ENCODE data around the gene FCRL6.

Gene FCRL6

GRCh38 chr1:159835356-159835755 is 33.2 kb downstream of the FCRL6 start:
- no peak for DNase-seq (ENCODE audit: low read depth in 4 of 4, low spot score in 1 of 4)

DNA sequence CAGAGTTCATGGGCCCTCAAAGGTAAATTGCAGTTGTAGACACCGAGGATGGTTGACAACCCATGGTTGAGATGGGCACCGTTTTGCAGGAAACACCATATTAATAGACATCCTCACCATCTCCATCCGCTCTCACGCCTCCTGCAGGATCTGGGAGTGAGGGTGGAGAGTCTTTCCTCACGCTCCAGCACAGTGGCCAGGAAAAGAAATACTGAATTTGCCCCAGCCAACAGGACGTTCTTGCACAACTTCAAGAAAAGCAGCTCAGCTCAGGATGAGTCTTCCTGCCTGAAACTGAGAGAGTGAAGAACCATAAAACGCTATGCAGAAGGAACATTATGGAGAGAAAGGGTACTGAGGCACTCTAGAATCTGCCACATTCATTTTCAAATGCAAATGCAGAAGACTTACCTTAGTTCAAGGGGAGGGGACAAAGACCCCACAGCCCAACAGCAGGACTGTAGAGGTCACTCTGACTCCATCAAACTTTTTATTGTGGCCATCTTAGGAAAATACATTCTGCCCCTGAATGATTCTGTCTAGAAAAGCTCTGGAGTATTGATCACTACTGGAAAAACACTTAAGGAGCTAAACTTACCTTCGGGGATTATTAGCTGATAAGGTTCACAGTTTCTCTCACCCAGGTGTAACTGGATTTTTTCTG is 33.8 kb downstream of the FCRL6 start:
- no peak for DNase-seq (ENCODE audit: low read depth in 4 of 4, low spot score in 1 of 4)

GRCh38 chr1:159838715-159839114 is 36.6 kb downstream of the FCRL6 start:
- no peak for DNase-seq (ENCODE audit: low read depth in 4 of 4, low spot score in 1 of 4)

DNA sequence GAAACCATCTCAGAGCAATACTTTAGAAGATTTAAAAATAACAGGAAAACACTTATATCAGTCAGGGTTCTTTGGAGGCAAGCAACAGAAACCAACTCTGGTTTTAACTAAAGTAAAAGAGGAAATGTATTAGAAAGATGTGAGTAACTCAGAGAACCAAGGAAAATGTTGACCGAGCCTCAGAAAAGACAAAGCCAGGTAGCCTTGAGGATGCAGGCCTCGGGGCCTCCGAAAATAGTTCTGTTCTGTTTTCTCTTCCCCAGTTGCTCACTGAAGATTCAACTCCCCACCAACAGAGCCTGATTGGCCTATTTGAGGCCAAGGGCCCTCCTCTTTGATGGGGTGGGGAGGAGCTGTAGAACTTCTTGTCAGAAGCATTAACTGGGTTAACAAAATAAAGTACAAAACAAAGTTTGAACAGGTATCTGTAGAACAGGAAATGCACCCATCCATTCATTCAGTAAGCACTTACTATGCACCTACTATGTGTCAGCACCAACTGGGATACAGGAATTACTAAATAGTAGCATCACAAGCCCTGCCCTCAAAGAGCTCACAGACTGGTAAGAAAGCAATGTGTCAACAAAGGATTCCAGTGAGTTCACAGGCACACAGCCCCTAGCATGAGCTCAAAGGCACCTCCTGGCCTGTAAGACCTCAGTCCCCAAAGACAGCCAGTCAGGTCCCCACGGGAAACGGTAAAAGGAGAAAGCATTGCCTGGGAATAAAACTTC is 37.1 kb downstream of the FCRL6 start:
- no peak for DNase-seq (ENCODE audit: low read depth in 4 of 4, low spot score in 1 of 4)

DNA sequence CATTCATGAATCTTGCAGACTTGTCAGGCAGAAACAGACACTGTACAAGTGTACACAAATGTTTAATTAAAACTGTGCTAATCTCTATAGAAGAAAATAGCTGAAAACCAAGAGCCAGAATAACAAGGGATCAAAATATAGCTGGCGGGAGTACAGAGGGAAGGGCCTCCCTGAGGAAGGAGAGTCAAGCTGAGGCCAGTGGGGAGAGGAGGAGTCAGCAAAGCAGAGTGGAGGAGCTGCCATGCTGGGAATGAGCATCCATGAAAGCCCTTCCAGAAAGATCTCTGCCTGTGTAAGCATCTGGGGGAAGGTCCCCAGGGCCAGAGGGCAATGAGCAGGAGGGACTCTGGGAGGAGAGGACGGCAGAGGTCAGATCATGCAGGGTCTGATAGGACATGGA is 39.6 kb downstream of the FCRL6 start:
- DNase-seq (ENCODE audit: low read depth in 4 of 4, low spot score in 1 of 4) = no peak

DNA sequence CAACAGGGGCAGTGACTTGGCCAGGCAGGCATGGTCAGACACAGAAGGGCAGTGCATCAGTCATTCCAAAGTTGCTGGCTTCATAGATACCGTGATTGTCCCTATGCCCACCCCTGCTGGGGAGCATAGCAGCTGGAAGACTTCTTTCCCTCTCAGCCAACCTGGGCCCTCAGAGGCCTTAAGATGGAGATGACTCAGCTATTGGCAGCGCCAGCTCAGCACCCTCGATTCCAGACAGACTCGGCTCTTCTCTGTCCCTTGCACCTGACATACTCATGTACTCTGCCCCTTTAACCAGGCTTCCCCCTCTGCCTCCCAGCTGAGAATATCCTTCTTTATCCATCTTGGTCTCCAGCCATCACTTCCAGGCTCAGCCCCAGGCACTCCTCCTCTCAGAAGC is 41.3 kb downstream of the FCRL6 start:
- DNase-seq (ENCODE audit: low read depth in 4 of 4, low spot score in 1 of 4) = no peak

- no peak for DNase-seq (ENCODE audit: low read depth in 4 of 4, low spot score in 1 of 4)
These were observed 43.8 kb downstream of the FCRL6 start for GRCh38 chr1:159845751-159846629.

DNA sequence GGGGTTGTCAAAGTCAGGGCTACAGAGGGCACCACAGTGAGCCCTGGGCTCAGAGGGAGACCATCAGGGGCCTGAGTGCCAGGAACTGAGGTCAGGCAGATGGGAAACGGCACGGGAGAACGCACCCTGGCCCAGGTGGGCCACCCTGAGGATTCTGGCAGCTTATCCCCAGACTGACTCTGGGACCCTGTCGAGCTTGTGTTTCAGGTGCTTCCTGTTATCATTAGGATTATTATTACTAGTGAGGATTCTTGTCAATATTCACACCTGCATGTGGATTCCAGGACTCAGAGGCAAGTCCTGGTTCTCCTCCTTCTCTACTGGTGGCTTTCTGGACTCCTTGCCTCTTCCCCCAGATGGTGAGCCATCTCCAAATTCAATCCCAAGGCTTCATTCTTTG is 45.1 kb downstream of the FCRL6 start:
- DNase-seq (ENCODE audit: low read depth in 4 of 4, low spot score in 1 of 4) = no peak

- no peak for DNase-seq (ENCODE audit: low read depth in 4 of 4, low spot score in 1 of 4)
These were observed 46.2 kb downstream of the FCRL6 start for GRCh38 chr1:159848326-159848725.

- DNase-seq (ENCODE audit: low read depth in 4 of 4, low spot score in 1 of 4) = no peak
These were observed 47.6 kb downstream of the FCRL6 start for GRCh38 chr1:159849626-159850366.

DNA sequence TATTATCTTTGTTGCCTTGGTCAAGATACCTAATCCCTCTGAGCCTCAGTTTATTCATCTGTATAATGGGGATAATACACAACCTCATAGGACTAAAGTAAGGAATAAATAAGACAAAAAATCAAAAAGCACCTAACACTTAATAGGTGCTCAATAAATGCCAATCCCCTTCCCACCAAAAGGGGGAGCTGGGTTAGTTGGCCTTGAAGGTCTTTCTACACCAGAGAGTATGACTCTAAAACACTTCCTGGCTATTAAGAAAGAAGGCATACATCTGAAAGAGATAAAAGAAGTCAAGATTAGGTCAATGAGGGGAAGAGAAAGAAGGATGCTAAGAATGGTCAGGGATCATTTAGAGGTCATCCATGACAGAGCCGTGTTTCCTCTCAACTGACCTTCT is 49.2 kb downstream of the FCRL6 start:
- DNase-seq (ENCODE audit: low read depth in 4 of 4, low spot score in 1 of 4) = no peak

- no peak for DNase-seq (ENCODE audit: low read depth in 4 of 4, low spot score in 1 of 4)
These were observed 51.4 kb downstream of the FCRL6 start for GRCh38 chr1:159853417-159854115.

DNA sequence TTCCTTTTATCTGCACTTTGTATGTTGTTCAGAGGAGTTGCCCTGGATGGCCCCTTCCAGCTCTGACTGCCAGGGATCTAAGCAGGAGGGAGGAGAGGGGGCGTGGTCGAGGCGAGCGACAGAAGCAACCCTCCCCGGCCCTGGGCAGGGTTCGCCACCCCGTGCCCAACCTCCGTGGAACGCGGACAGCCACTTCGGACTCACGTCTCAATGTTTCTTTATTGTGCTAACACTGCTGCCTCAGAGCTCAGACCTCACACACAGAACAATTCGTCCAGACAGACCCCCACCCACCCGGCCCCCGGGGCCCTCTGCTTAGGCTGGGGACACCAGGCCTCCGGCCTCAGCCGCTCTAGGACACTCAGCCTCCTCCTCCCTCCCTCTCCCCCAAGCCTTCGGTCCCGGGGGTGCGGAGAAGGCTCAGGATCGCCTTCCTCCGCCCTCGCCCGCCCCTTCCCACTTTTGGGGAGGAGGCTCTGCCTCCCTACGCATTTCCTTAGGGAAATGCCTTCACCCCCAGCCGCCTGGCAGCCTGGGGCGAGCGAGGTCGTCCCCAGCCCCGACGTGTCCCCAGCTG is 52.0 kb downstream of the FCRL6 start:
- DNase-seq (ENCODE audit: low read depth in 4 of 4, low spot score in 1 of 4) = peak in 1 of 4 experiments; percentile 21

- DNase-seq (ENCODE audit: low read depth in 4 of 4, low spot score in 1 of 4) = peak; percentile 40 to 75 (median 60)
These were observed 52.6 kb downstream of the FCRL6 start for GRCh38 chr1:159854693-159855192.

DNA sequence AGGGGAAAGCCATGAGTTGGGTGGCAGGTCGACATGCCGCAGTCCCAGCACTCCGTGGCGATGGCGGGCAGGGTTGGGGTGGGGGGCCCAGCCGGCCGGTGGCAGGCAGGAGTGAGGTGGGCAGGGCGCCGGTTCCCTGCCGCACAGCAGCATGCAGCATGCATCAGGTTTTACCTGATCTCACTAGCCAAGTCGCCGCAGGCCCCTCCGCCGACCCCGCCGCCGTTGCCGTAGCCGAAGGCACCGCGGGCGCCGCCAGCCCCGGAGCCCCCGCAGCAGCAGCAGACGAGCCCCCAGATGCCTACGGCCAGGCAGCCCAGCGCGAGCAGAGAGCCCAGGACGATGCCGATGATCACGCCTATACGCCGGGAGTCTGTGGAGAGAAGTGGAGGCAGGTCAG is 53.5 kb downstream of the FCRL6 start:
- no peak for DNase-seq (ENCODE audit: low read depth in 4 of 4, low spot score in 1 of 4)

DNA sequence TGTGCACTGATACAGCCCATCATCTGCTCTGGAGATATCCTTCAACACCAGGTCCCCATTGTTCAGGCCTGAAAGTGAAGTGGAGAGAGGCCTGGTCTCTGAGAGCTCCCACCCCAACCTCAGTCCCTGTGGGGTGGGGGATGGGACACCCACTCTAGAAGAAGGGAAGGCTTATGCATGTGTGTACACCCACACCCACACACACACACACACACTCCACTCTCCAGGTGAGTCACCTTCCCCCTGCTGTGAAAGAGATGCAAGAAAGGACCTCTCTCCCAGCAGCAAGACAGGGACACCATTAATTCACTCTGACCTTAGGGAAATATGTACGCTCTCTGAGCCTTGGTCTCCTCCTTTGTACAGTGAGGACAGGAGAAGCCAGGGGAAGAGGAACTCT is 54.4 kb downstream of the FCRL6 start:
- no peak for DNase-seq (ENCODE audit: low read depth in 4 of 4, low spot score in 1 of 4)

DNA sequence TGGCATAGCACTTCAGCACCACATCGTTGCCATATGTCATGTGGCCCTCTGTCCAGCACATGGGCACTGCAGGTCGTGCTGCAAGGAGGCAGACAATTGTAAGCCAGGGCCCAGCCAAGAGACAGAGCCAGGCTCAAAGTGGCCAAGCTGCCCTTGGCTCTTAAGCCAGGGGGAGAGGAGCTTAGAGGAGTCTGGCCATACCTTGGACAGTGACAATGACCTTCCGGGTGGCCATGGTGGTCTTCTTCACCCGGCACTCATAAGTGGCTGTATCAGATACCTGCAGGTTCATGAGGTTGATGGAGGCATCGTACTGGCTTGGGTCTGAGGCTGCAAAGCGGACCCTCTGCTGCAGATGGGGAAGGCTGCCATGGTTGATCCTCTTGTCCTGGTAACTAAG is 55.7 kb downstream of the FCRL6 start:
- DNase-seq (ENCODE audit: low read depth in 4 of 4, low spot score in 1 of 4) = no peak

DNA sequence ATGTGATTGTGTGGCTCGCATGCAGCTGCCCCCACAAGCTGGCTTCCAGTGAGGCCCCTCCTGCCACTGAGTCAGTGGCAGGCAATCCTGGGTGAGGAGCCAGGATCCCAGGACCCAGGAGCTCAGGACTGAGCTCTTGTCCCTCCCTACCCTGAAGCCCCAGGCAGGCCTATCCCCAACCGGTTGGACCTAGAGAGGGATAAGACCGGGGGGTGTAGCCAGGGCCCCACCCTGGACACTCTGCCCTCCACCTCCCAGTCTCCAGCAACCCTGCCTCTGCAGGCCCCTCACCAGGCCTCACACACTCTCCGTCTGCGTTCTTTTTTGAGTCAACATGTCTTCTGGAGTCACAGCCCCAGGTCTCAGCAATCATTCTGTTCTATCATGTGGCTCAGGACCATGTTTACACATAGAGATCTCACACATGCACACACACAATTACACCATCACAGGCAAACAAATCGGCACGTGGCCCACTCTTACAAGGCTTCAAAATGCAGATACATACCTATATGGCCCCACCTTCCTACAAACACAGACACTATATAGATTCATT is 57.7 kb downstream of the FCRL6 start:
- no peak for DNase-seq (ENCODE audit: low read depth in 4 of 4, low spot score in 1 of 4)

GRCh38 chr1:159860456-159860855 is 58.3 kb downstream of the FCRL6 start:
- no peak for DNase-seq (ENCODE audit: low read depth in 4 of 4, low spot score in 1 of 4)

DNA sequence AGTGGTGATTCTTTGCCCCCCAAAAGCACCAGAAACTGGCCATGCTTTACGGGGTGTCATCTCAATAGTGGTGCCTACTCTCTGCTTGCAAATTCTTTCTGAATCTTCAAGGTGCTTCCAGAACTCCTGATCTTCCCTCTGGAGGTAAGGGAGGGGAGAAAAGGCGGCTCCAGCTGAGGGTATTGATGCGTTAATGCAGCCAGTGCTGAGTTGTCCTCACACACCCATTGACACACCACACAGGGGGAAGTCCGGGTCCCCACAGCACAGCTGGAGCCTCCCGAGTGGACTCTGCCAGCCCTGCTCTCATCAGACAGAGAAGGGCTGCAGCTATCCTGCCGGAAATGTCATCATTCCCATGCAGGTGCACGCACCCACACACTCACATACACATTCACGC is 59.1 kb downstream of the FCRL6 start:
- DNase-seq (ENCODE audit: low read depth in 4 of 4, low spot score in 1 of 4) = no peak

All from stimulated activated CD4-positive, alpha-beta T cell treated with anti-CD3 and anti-CD28 coated beads, Interleukin-1b, Interleukin-23, amount 100 ng/mL, for 24 hours (primary cell).